ENCODE data around the gene INTS7.
"Not testable (repeated sequence)": the region's sequence is repeated elsewhere in the genome, so short reads cannot be mapped to it uniquely, and the experiment has no call there.

The INTS7 gene

GRCh38 chr1:211973541-211973940 is 61.8 kb downstream of the INTS7 start:
- DNase-seq: no peak

- DNase-seq: peak; percentile 29
Observed at GRCh38 chr1:211968200-211968834, 67.0 kb downstream of the INTS7 start.

- DNase-seq: no peak
Observed at GRCh38 chr1:211967704-211968103, 67.7 kb downstream of the INTS7 start.

GRCh38 chr1:211965108-211965805 is 70.1 kb downstream of the INTS7 start:
- DNase-seq: peak; percentile 70

GRCh38 chr1:211959680-211960079 is 75.7 kb downstream of the INTS7 start:
- no peak for DNase-seq

- no peak for DNase-seq
Observed at GRCh38 chr1:211959221-211959620, 76.1 kb downstream of the INTS7 start.

- not testable (repeated sequence) for DNase-seq
Observed at GRCh38 chr1:211954028-211954427, 81.3 kb downstream of the INTS7 start.

- DNase-seq: not testable (repeated sequence)
Observed at GRCh38 chr1:211953543-211953942, 81.8 kb downstream of the INTS7 start.

GRCh38 chr1:211952299-211952698 is 83.1 kb downstream of the INTS7 start:
- DNase-seq: no peak

GRCh38 chr1:211951856-211952255 is 83.5 kb downstream of the INTS7 start:
- DNase-seq: no peak

- no peak for DNase-seq
Observed at GRCh38 chr1:211948377-211948776, 87.0 kb downstream of the INTS7 start.

GRCh38 chr1:211947396-211948295 is 87.7 kb downstream of the INTS7 start:
- DNase-seq: no peak

GRCh38 chr1:211944733-211945500 is 90.4 kb downstream of the INTS7 start:
- no peak for DNase-seq

GRCh38 chr1:211942583-211942982 is 92.8 kb downstream of the INTS7 start:
- DNase-seq: no peak

- no peak for DNase-seq
Observed at GRCh38 chr1:211939876-211940468, 95.4 kb downstream of the INTS7 start.

GRCh38 chr1:211938561-211938997 is 96.8 kb downstream of the INTS7 start:
- peak; percentile 65 for DNase-seq

- DNase-seq: not testable (repeated sequence)
Observed at GRCh38 chr1:211937422-211937821, 97.9 kb downstream of the INTS7 start.

GRCh38 chr1:211935448-211935970 is 99.8 kb downstream of the INTS7 start:
- DNase-seq: no peak

- DNase-seq: no peak
Observed at GRCh38 chr1:211933946-211934714, 101.2 kb downstream of the INTS7 start.

- no peak for DNase-seq
Observed at GRCh38 chr1:211932933-211933254, 102.5 kb downstream of the INTS7 start.

- DNase-seq: no peak
Observed at GRCh38 chr1:211932231-211932932, 103.0 kb downstream of the INTS7 start.

All from hematopoietic multipotent progenitor cell treated with erythropoietin and hydrocortisone succinate and interleukin-3 and kit ligand, for 4 days (in vitro differentiated cells).